Stimulated activated CD8-positive, alpha-beta memory T cell treated with anti-CD3 and anti-CD28 coated beads, Interleukin-12 subunit alpha, Interleukin-12 subunit beta, amount 100 ng/mL, for 4 hours (primary cell): ENCODE data around the gene MDC1.
"Not testable (repeated sequence)": the region's sequence is repeated elsewhere in the genome, so short reads cannot be mapped to it uniquely, and the experiment has no call there.

Experiments used
- DNase-seq: peaks from one replicate; pipeline ENCODE4 v3.0.0-alpha.2; 2020; ENCODE audit warnings: low read depth

MDC1 gene

GRCh38 chr6:30679765-30680535, 37.1 kb downstream of the MDC1 start:
- no peak for DNase-seq

DNA sequence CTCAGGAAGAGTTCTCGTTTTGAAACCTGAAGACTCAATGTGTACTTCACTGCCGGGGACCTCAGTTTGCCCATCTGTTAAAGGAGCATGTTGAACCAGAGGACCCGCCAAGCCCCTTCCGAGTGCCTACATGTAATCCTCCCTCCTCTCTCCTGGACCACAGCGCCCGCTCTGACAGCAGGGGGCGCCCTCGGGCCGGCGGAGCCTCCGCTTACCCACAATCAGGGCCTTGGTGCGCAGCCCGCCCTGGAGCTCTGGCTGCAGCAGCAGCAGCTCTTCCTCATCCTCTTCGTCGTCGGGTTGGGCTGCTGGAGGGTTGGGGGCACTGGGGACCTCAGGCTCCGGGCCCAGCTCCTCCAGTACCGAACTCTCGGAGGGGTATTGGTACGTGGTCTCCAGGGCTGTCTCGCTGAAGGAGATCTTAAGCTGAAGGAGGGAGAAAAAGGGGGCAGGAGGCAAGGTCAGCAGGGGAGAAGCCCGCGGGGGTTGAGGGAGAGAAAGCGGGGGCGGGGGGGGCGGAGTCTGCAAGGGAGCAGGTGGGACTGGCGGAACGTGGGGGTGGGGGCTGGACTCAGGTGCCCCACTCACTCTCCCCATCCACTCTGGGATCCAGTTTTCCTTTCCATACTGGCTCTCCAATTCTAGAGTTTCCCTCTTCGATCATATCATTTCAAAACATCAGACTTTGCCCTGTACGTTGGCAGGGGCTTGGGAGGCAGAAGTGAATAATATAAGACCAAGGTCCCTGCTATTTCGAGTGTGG, 37.9 kb downstream of the MDC1 start:
- peak; percentile 85 for DNase-seq

- no peak for DNase-seq
Observed at GRCh38 chr6:30676660-30677285, 40.3 kb downstream of the MDC1 start.

DNA sequence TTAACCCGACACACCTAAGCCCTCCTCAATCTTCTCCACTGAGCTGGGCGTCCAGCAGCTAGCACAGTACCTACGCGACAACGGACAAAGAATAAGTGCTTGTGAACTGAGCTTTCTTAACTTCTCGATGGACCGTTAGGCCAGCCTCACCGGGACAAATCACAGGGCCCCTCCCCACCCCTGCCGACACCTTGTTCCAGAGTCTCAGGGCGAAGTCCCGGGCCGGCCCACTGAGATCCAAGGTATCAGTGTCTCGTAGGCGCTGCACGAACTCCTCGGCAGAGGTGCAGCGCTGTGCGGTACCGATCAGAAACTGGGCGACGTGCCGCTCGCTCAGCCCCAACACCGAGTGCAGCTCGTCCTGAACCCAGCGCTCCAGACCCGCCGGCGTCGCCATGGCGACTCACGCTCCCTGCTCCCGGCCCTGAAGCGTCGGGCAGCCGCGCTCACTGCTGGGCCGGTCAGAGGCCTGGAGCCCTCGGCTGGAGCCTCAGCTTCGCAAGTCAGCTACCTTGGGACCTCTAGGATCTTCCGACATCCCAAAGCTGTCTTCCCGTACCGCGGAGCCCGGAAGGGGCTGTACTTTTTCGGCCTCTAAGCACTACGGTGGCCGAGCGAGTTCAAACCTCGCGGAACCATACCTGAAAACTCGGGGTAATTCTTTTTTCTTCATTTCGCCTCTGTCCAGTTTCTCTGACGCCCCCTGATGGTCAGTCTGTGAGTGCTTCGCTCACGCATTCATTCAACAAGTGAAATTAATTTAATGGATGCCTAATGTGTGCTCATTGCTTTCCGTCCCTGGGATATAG, 44.4 kb downstream of the MDC1 start, which contains the start of gene DHX16:
Gene DHX16 (minus strand): TSS at position 562 of the 809 bp plus-strand sequence. CDS start 165 bp downstream, at position 397.
- peak; percentile 78 for DNase-seq

DNA sequence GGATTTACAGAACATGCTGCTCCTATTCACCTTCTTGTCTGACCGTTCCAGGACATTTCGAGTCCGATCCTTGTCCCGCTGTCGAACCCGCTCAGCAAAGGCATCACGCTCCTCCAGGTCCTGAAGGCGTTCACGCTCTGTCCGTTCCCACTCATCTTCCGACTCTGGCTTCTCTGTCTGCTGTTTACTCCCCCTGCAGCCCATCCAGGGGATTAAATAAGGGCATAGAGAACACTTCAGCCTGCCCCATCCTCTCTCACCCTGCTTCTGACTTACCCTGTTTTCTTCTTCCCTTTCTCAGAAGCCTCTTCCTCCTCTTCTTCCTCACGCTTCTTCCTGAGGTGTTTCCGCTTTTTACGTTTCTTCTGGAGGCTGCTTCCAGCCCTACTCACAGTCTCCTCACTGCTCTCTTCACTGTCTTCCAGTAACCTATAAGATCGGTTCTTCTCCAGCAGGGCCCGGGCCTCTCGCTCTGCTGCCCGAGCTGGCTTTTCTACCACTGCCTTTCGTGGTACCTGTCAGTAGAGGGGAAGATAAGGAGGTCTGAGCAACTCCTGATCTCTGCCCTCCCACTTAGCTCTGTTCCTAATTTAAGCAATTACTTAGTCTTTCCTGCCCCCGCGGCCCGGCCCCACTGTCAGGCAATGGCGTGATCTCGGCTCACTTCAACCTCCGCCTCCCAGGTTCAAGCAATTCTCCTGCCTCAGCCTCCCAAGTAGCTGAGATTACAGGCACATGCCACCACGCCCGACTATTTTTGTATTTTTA, 46.1 kb downstream of the MDC1 start:
- DNase-seq, result no peak

DNA sequence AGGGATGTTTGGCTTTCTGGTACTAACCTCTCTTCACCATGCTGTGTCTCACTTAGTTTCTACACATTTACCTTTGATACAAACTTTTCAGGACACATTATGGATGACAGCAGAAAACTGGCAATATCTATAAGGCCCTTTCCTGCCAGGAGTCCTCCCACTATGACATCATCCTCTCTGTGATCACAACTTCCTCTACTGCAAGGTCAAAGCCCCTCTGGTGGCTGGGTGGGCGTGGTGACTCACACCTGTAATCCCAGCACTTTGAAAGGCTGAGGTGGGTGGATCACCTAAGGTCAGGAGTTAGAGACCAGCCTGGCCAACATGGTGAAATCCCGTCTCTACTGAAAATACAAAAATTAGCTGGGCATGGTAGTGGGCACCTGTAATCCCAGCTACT, 50.8 kb downstream of the MDC1 start:
- DNase-seq, result peak; percentile 38

DNA sequence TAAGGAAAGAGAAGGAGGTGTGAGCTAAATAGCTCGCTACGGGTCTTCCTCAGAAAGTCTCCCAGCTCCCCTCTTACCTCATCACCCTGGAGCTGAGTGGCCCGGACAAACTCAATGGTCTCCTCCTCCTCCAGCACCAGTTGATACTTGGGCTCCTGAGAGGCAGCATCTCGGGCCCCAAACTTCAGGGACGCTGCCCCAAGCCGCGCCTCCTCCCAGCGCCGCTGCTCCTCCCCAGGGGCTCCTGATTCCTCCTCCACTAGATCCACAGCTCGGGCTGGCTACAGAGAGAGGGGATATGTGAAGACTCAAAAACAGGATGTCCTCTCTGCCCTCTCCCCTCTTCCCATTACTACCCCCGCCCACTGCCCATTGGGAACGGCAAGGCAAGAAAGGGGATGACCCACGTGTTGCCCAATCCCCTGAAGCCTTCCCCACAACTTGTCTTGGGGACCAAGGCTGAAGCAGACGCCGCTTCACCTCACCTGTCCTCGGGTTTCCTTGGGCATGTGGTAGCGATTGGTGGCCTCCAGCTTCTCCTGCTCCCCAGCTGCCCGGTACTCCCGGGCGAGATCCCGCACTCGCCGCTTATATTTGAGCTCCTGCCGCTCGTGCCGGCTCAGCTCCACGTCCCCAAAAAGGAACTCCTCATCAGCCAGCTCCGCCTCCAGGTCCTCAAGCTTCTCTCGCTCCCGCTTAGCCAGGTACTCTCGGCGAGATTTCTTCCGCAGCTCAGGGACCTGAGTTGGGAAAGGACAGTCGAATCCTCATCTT, 51.9 kb downstream of the MDC1 start:
- no peak for DNase-seq

- DNase-seq, result not testable (repeated sequence)
Observed at GRCh38 chr6:30657922-30658321, 59.2 kb downstream of the MDC1 start.

- no peak for DNase-seq
Observed at GRCh38 chr6:30657454-30657853, 59.6 kb downstream of the MDC1 start.

DNA sequence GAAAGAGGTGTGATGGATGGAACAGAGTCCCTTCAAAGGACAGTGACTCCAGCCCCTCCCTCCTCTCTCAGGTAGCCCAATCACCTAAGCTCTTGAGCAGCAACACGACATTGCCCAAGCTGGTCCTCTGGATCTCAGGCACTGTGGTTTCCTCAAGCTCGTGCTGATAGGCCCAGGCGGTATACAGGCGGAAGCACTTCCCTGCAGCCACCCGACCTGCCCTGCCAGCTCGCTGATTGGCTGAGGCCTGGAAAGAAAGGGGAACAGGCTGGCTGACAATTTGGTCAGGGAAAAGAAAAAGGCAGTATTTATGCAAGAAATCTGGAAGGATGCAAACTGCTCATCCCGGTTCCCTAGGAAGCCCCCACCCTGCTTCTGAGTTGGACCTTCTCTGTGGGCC, 60.6 kb downstream of the MDC1 start:
- no peak for DNase-seq

- no peak for DNase-seq
Observed at GRCh38 chr6:30655743-30656094, 61.4 kb downstream of the MDC1 start.

DNA sequence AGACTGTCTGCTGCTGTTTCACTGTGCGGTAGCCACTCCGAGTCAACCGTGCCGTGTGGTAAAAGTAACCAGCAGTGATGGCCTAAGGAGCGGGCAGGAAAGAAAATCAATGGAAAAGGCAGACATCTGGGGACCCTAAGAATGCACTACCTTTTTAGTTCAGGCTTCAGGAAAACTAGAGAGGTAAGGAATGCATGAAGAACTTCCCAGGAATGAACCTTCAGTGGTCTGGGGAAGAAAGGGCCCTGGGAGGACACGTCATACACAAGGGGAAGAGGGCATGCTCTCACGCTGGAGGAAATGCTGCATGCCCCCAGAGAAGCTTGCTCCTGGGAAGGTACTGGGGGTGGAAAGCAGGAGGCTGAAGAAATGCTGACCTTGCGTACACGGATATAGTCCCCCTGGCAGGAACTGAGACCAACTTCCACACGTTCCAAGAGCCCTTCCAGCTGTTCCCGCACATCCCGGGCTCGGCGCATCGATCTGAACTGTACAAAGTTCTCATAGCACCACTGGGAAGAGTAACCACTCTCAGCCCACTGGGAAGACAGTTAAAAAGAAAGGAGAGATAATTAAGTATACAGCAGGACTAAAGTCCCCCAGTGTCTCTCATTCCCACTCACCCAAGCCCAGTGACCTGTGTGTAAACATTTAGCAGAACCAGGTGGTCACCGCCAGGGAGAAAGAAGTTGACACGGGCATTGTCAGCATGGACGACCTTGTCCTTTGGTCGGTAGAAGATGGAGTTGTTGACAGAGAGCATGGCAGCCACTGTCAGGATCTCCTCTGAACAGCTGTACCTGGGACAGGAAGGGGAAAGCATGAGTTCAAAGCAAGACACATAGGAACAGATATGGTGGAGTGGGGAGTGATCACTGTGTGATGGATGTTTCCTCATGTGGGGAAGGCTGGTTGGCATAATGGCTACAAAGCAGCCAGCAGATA, 62.0 kb downstream of the MDC1 start:
- no peak for DNase-seq

- no peak for DNase-seq
Observed at GRCh38 chr6:30651143-30651542, 65.9 kb downstream of the MDC1 start.
